ENCODE measurements around the gene MOGAT2.
"Not testable (repeated sequence)": the region's sequence is repeated elsewhere in the genome, so short reads cannot be mapped to it uniquely, and the experiment has no call there.

The MOGAT2 gene

GRCh38 chr11:75717608-75718418 is at the start of gene MOGAT2:
Gene MOGAT2 (plus strand): TSS chr11:75717838. CDS start chr11:75717889, 51 bp downstream.
- no peak for DNase-seq

- no peak for DNase-seq
Measured at GRCh38 chr11:75668451-75669297, 49.0 kb upstream of the MOGAT2 start, which contains the start of gene MAP6. Gene MAP6 (minus strand): TSS chr11:75669038. CDS start chr11:75668369, 669 bp downstream.

GRCh38 chr11:75673977-75674582 is 43.6 kb upstream of the MOGAT2 start:
- DNase-seq: no peak

GRCh38 chr11:75677275-75677674 is 40.4 kb upstream of the MOGAT2 start:
- no peak for DNase-seq

- DNase-seq: no peak
Measured at GRCh38 chr11:75677909-75678308, 39.7 kb upstream of the MOGAT2 start.

GRCh38 chr11:75678620-75679259 is 38.9 kb upstream of the MOGAT2 start:
- no peak for DNase-seq

- DNase-seq: no peak
Measured at GRCh38 chr11:75679566-75679965, 38.1 kb upstream of the MOGAT2 start.

- DNase-seq: not testable (repeated sequence)
Measured at GRCh38 chr11:75683856-75684255, 33.8 kb upstream of the MOGAT2 start.

- no peak for DNase-seq
Measured at GRCh38 chr11:75689863-75690609, 27.6 kb upstream of the MOGAT2 start.

- DNase-seq: no peak
Measured at GRCh38 chr11:75691804-75692203, 25.8 kb upstream of the MOGAT2 start.

GRCh38 chr11:75697906-75698581 is 19.6 kb upstream of the MOGAT2 start:
- DNase-seq: no peak

GRCh38 chr11:75700940-75701339 is 16.7 kb upstream of the MOGAT2 start:
- DNase-seq: no peak

- no peak for DNase-seq
Measured at GRCh38 chr11:75703695-75704237, 13.9 kb upstream of the MOGAT2 start.

- no peak for DNase-seq
Measured at GRCh38 chr11:75705541-75705940, 12.1 kb upstream of the MOGAT2 start.

GRCh38 chr11:75706260-75706729 is 11.3 kb upstream of the MOGAT2 start:
- DNase-seq: no peak

GRCh38 chr11:75714211-75714610 is 3.4 kb upstream of the MOGAT2 start:
- no peak for DNase-seq

- DNase-seq: no peak
Measured at GRCh38 chr11:75715688-75716087, 1.9 kb upstream of the MOGAT2 start.

- no peak for DNase-seq
Measured at GRCh38 chr11:75716659-75717058, 979 bp upstream of the MOGAT2 start.

- no peak for DNase-seq
Measured at GRCh38 chr11:75718419-75719339, 1.0 kb downstream of the MOGAT2 start.

Data from NCI-H1436 treated with DMSO at 0.1 percent for 48 hours (cell line).